ENCODE results near the gene TMEM174. TPM values are rescaled to one million over a fixed set of nuclear protein-coding genes. Genes with fewer than 3 reads are reported as not detected.
"Not testable (repeated sequence)": the region's sequence is repeated elsewhere in the genome, so short reads cannot be mapped to it uniquely, and the experiment has no call there.

TMEM174 gene
- total and polyA plus RNA-seq, 4 donors: not detected

GRCh38 chr5:73205305-73205704 is 32.3 kb downstream of the TMEM174 start:
- TF ChIP-seq MAX (IDR thresholded peaks at IDR 0.05): no peak
- no peak for TF ChIP-seq RAD21 (IDR thresholded peaks at IDR 0.05)
- no peak for TF ChIP-seq CTCF (IDR thresholded peaks at IDR 0.05; ENCODE audit: low read depth, low read length, missing input control)
- TF ChIP-seq TAF1 (conservative IDR thresholded peaks at IDR 0.05): no peak
- TF ChIP-seq FOXA2 (IDR thresholded peaks at IDR 0.05): no peak
- no peak for TF ChIP-seq RXRA (IDR thresholded peaks at IDR 0.05)
- no peak for TF ChIP-seq NR2F2 (IDR thresholded peaks at IDR 0.05)
- TF ChIP-seq GABPA (IDR thresholded peaks at IDR 0.05 in 1 of 2, conservative IDR thresholded peaks at IDR 0.05 in 1 of 2): no peak
- no peak for TF ChIP-seq FOXA1 (IDR thresholded peaks at IDR 0.05)
- H3K36me3 ChIP-seq (ENCODE audit: control insufficient read depth in 4 of 4, insufficient read depth in 3 of 4, low read depth in 1 of 4, low read length in 3 of 4): no peaks in the 10 kb centered on the region
- no peaks in the 10 kb centered on the region for H3K9me3 ChIP-seq (ENCODE audit: control insufficient read depth in 4 of 4, low read length in 3 of 4)
- no peak overlapping the region for H3K4me3 ChIP-seq (ENCODE audit: low read depth in 1 of 3, low read length in 3 of 3)
- WGBS: 79% methylated on average over 3 of the region's 3 CpGs
- H3K9ac ChIP-seq (ENCODE audit: low read depth in 1 of 2, low read length in 2 of 2): no peak overlapping the region
- DNase-seq (ENCODE audit: low spot score): no peak
- H3K27ac ChIP-seq (ENCODE audit: low read depth in 1 of 2, low read length in 2 of 2): no peak overlapping the region
- H3K4me1 ChIP-seq (ENCODE audit: control insufficient read depth in 4 of 4, insufficient read depth in 4 of 4, low read length in 3 of 4): peaks cover 0 to 6% (median 3%) of the 10 kb centered on the region in 4 donors
- H3K27me3 ChIP-seq (ENCODE audit: control insufficient read depth in 4 of 4, insufficient read depth in 4 of 4, low read length in 3 of 4): peaks cover 0 to 3% (median 0%) of the 10 kb centered on the region in 4 donors

- H3K4me3 ChIP-seq (ENCODE audit: low read depth in 1 of 3, low read length in 3 of 3); H3K4me1 ChIP-seq (ENCODE audit: control insufficient read depth in 4 of 4, insufficient read depth in 4 of 4, low read length in 3 of 4); H3K36me3 ChIP-seq (ENCODE audit: control insufficient read depth in 4 of 4, insufficient read depth in 3 of 4, low read depth in 1 of 4, low read length in 3 of 4); H3K27ac ChIP-seq (ENCODE audit: low read depth in 1 of 2, low read length in 2 of 2); DNase-seq (ENCODE audit: low spot score); H3K9ac ChIP-seq (ENCODE audit: low read depth in 1 of 2, low read length in 2 of 2); H3K27me3 ChIP-seq (ENCODE audit: control insufficient read depth in 4 of 4, insufficient read depth in 4 of 4, low read length in 3 of 4); H3K9me3 ChIP-seq (ENCODE audit: control insufficient read depth in 4 of 4, low read length in 3 of 4): not testable (repeated sequence)
- 27% methylated on average over 4 of the region's 4 CpGs for WGBS
Observed at GRCh38 chr5:73207239-73207638, 34.2 kb downstream of the TMEM174 start.

- not testable (repeated sequence) for H3K9me3 ChIP-seq (ENCODE audit: control insufficient read depth in 4 of 4, low read length in 3 of 4); H3K36me3 ChIP-seq (ENCODE audit: control insufficient read depth in 4 of 4, insufficient read depth in 3 of 4, low read depth in 1 of 4, low read length in 3 of 4); H3K27me3 ChIP-seq (ENCODE audit: control insufficient read depth in 4 of 4, insufficient read depth in 4 of 4, low read length in 3 of 4); H3K4me1 ChIP-seq (ENCODE audit: control insufficient read depth in 4 of 4, insufficient read depth in 4 of 4, low read length in 3 of 4); H3K4me3 ChIP-seq (ENCODE audit: low read depth in 1 of 3, low read length in 3 of 3); DNase-seq (ENCODE audit: low spot score); H3K27ac ChIP-seq (ENCODE audit: low read depth in 1 of 2, low read length in 2 of 2); H3K9ac ChIP-seq (ENCODE audit: low read depth in 1 of 2, low read length in 2 of 2)
Observed at GRCh38 chr5:73209075-73209474, 36.1 kb downstream of the TMEM174 start.

GRCh38 chr5:73212693-73213092 is 39.7 kb downstream of the TMEM174 start:
- H3K36me3 ChIP-seq (ENCODE audit: control insufficient read depth in 4 of 4, insufficient read depth in 3 of 4, low read depth in 1 of 4, low read length in 3 of 4); H3K9ac ChIP-seq (ENCODE audit: low read depth in 1 of 2, low read length in 2 of 2); H3K27ac ChIP-seq (ENCODE audit: low read depth in 1 of 2, low read length in 2 of 2); H3K9me3 ChIP-seq (ENCODE audit: control insufficient read depth in 4 of 4, low read length in 3 of 4); DNase-seq (ENCODE audit: low spot score); H3K4me3 ChIP-seq (ENCODE audit: low read depth in 1 of 3, low read length in 3 of 3): not testable (repeated sequence)
- H3K4me1 ChIP-seq (ENCODE audit: control insufficient read depth in 4 of 4, insufficient read depth in 4 of 4, low read length in 3 of 4): peaks cover 0 to 11% (median 6%) of the 10 kb centered on the region in 4 donors
- peaks cover 0 to 17% (median 5%) of the 10 kb centered on the region in 4 donors for H3K27me3 ChIP-seq (ENCODE audit: control insufficient read depth in 4 of 4, insufficient read depth in 4 of 4, low read length in 3 of 4)
- 92% methylated on average over 3 of the region's 3 CpGs for WGBS
